ENCODE measurements around the gene ACOX2. TPM values are rescaled to one million over a fixed set of nuclear protein-coding genes. Genes with fewer than 3 reads are reported as not detected.

ACOX2 gene
- total and polyA plus RNA-seq, 2 of the 13 experiments (the other 11 are each of a cell fraction or from before 2014, with no cell fraction given), result 42.6 to 98.5 TPM

DNA sequence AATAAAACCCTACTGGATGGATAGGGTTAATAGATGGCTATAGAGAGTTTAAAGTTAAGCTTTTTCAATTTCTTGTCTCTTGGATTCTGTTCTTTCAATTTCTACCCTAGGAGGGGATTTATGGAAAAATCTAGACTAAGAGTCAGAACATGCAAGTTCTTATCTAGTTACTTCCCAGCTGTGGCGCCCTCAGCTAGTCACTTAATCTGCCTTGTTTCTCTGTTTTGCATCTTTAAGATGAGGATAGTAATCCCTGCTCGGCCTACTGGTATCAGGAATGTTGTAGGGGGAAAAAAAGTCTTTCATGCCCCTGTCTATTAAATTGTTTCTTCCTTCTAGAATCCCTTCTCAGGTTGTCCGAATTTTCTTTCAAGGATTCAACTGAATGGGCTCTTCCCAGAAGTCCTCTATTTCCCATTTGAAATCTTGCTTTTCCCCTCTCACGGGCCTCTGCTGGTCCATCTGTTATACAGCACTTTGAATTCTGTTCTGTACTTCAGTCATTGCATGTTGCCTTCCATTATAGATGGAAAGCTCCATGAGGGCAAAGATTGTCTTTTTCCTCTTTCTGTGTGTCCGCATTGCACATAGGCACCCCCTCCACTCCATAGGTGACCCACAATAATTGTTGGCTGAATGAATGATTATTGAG, 40.7 kb downstream of the ACOX2 start (continued):
- TF ChIP-seq ZIK1 (CRISPR knock-in tag; IDR thresholded peaks at IDR 0.05; ENCODE audit: borderline replicate concordance, low read depth), result no peak
- TF ChIP-seq RBAK (CRISPR knock-in tag; IDR thresholded peaks at IDR 0.05), result no peak
- no peak for TF ChIP-seq SAFB2 (CRISPR knock-in tag; IDR thresholded peaks at IDR 0.05; ENCODE audit: borderline replicate concordance, low read depth)
- TF ChIP-seq ZZZ3 (CRISPR knock-in tag; IDR thresholded peaks at IDR 0.05; ENCODE audit: borderline replicate concordance), result no peak
- no peak for TF ChIP-seq ZSCAN20 (CRISPR knock-in tag; IDR thresholded peaks at IDR 0.05; ENCODE audit: borderline replicate concordance)
- no peak for TF ChIP-seq CBX5 (CRISPR knock-in tag; IDR thresholded peaks at IDR 0.05; ENCODE audit: borderline replicate concordance)
- TF ChIP-seq ZNF883 (CRISPR knock-in tag; IDR thresholded peaks at IDR 0.05; ENCODE audit: not compliant biosample characterization), result no peak

- Histone ChIP-seq H3K27ac (ENCODE audit: extremely low read length, insufficient read depth, low read length) (no peak overlapping the region), H3K9me3 (ENCODE audit: low read length) (no peaks in the 10 kb centered on the region), H4K20me1 (ENCODE audit: insufficient read depth, low read length) (peaks cover 6% of the 10 kb centered on the region), H3K9ac (ENCODE audit: insufficient read depth, low read depth, low read length) (no peak overlapping the region), H3K4me2 (ENCODE audit: low read depth, low read length) (no peak overlapping the region), H3K27me3 (ENCODE audit: control insufficient read depth in 1 of 2, insufficient read depth in 2 of 2, low read length in 2 of 2) (no peaks in the 10 kb centered on the region; a peak in 1 of 5 replicates), H3K79me2 (ENCODE audit: insufficient read depth, low read length) (peaks cover 74% of the 10 kb centered on the region), H3K36me3 (replicated peaks in 1 of 2; ENCODE audit: control insufficient read depth in 1 of 2, insufficient read depth in 2 of 2, low read length in 2 of 2) (peaks cover 0 to 8% of the 10 kb centered on the region in 2 experiments; a peak in 1 of 5 replicates), H3K4me3 (replicated peaks in 1 of 3; ENCODE audit: insufficient read depth in 1 of 3, low read depth in 2 of 3, low read length in 3 of 3) (no peak overlapping the region), H3K4me1 (ENCODE audit: insufficient read depth, low read length) (peaks cover 59% of the 10 kb centered on the region), H2AFZ (ENCODE audit: low read length) (no peak overlapping the region)
- ChIA-PET POLR2A (interaction anchor here (1.2 kb wide), 1 partner anchor 31 kb away, joined by 3 read pairs; no protein-coding TSS in a partner anchor), CTCF (ENCODE audit: low intra/inter-chr PET ratio, low total read pairs) (no interaction called here)
- DNase-seq (ENCODE audit: low spot score) (no peak), FAIRE-seq (no peak), ATAC-seq (no peak)
- WGBS (ENCODE audit: low lambda C conversion rate), result 86% methylated on average over 3 of the region's 3 CpGs
- BruUV-seq (replicated peaks), result no TSS peak
- TF ChIP-seq CAMTA2 (CRISPR knock-in tag; IDR thresholded peaks at IDR 0.05; ENCODE audit: borderline replicate concordance) (no peak), GATAD1 (CRISPR knock-in tag; IDR thresholded peaks at IDR 0.05) (no peak), ZNF136 (CRISPR knock-in tag; IDR thresholded peaks at IDR 0.05; ENCODE audit: low read depth) (no peak), ONECUT2 (CRISPR knock-in tag; IDR thresholded peaks at IDR 0.05) (no peak), MLLT10 (CRISPR knock-in tag; IDR thresholded peaks at IDR 0.05) (no peak), CBFB (CRISPR knock-in tag; IDR thresholded peaks at IDR 0.05) (no peak), ZNF180 (CRISPR knock-in tag; IDR thresholded peaks at IDR 0.05; ENCODE audit: borderline replicate concordance, low read depth) (no peak), ZNF580 (CRISPR knock-in tag; IDR thresholded peaks at IDR 0.05; ENCODE audit: borderline replicate concordance, low read depth) (no peak), ATRX (CRISPR knock-in tag; IDR thresholded peaks at IDR 0.05; ENCODE audit: borderline replicate concordance) (no peak), CREB1 (IDR thresholded peaks at IDR 0.05) (no peak), CREB1 (CRISPR knock-in tag; IDR thresholded peaks at IDR 0.05) (no peak), ZSCAN20 (CRISPR knock-in tag; IDR thresholded peaks at IDR 0.05; ENCODE audit: borderline replicate concordance) (no peak), KLF6 (CRISPR knock-in tag; IDR thresholded peaks at IDR 0.05) (no peak), TBP (CRISPR knock-in tag; IDR thresholded peaks at IDR 0.05) (no peak)
- TF ChIP-seq, protein P1, sequence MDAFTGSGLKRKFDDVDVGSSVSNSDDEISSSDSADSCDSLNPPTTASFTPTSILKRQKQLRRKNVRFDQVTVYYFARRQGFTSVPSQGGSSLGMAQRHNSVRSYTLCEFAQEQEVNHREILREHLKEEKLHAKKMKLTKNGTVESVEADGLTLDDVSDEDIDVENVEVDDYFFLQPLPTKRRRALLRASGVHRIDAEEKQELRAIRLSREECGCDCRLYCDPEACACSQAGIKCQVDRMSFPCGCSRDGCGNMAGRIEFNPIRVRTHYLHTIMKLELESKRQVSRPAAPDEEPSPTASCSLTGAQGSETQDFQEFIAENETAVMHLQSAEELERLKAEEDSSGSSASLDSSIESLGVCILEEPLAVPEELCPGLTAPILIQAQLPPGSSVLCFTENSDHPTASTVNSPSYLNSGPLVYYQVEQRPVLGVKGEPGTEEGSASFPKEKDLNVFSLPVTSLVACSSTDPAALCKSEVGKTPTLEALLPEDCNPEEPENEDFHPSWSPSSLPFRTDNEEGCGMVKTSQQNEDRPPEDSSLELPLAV (CRISPR knock-in tag; conservative IDR thresholded peaks at IDR 0.05; ENCODE audit: low read depth), result no peak
- in situ Hi-C loops (cut with HindIII; ENCODE audit: extremely low pct_ligation_motif_present, low pct_unique_long_range_greater_than_20kb) (no loop called here), intact Hi-C loops (cut with micrococcal nuclease; ENCODE audit: unreplicated experiment) (no loop called here)
Measured at GRCh38 chr3:58495101-58495500, 41.9 kb downstream of the ACOX2 start.
